Endothelial cell of hepatic sinusoid (primary cell): ENCODE measurements around the gene RHBDD1.

Source experiments
- in situ Hi-C: cut with HindIII; loops from 2 replicates; pipeline ENCODE4 v1.10.0; 2017; ENCODE audit warnings: low sequenced_read_pairs

The RHBDD1 gene

GRCh38 chr2:226799211-226799975 is 36.5 kb upstream of the RHBDD1 start, which contains the start of gene IRS1:
IRS1 (minus strand) TSS chr2:226799820; CDS start chr2:226798738, 1,082 bp downstream.
- in situ Hi-C loops: no loop called here

- in situ Hi-C loops: no loop called here
Measured at GRCh38 chr2:226799976-226800940, 35.6 kb upstream of the RHBDD1 start.

- in situ Hi-C loops: no loop called here
Measured at GRCh38 chr2:226800941-226801784, 34.7 kb upstream of the RHBDD1 start.

GRCh38 chr2:226802573-226802972 is 33.3 kb upstream of the RHBDD1 start:
- in situ Hi-C loops: no loop called here

GRCh38 chr2:226803410-226803809 is 32.4 kb upstream of the RHBDD1 start:
- in situ Hi-C loops: no loop called here

- in situ Hi-C loops: no loop called here
Measured at GRCh38 chr2:226813148-226813701, 22.6 kb upstream of the RHBDD1 start.

- in situ Hi-C loops: no loop called here
Measured at GRCh38 chr2:226818930-226819329, 16.9 kb upstream of the RHBDD1 start.

GRCh38 chr2:226825056-226825455 is 10.8 kb upstream of the RHBDD1 start:
- in situ Hi-C loops: no loop called here

GRCh38 chr2:226828191-226828590 is 7.7 kb upstream of the RHBDD1 start:
- in situ Hi-C loops: no loop called here

- in situ Hi-C loops: no loop called here
Measured at GRCh38 chr2:226829721-226830631, 5.9 kb upstream of the RHBDD1 start.

GRCh38 chr2:226831266-226831665 is 4.6 kb upstream of the RHBDD1 start:
- in situ Hi-C loops: no loop called here

GRCh38 chr2:226832061-226832460 is 3.8 kb upstream of the RHBDD1 start:
- in situ Hi-C loops: no loop called here

GRCh38 chr2:226834880-226835279 is 974 bp upstream of the RHBDD1 start:
- in situ Hi-C loops: loop anchor here (5.0 kb wide), 1 partner anchor 1163 kb away; no protein-coding TSS in a partner anchor

- in situ Hi-C loops: loop anchor here (5.0 kb wide), 1 partner anchor 1163 kb away; no protein-coding TSS in a partner anchor
Measured at GRCh38 chr2:226835420-226835795, 446 bp upstream of the RHBDD1 start.

- in situ Hi-C loops: loop anchor here (5.0 kb wide), 1 partner anchor 1164 kb away; no protein-coding TSS in a partner anchor
Measured at GRCh38 chr2:226836548-226836885, 663 bp downstream of the RHBDD1 start.

- in situ Hi-C loops: loop anchor here (5.0 kb wide), 1 partner anchor 1165 kb away; no protein-coding TSS in a partner anchor
Measured at GRCh38 chr2:226837334-226837733, 1.5 kb downstream of the RHBDD1 start.

- in situ Hi-C loops: loop anchor here (5.0 kb wide), 1 partner anchor 1166 kb away; no protein-coding TSS in a partner anchor
Measured at GRCh38 chr2:226837787-226838603, 2.1 kb downstream of the RHBDD1 start.

- in situ Hi-C loops: loop anchor here (5.0 kb wide), 1 partner anchor 1166 kb away; no protein-coding TSS in a partner anchor
Measured at GRCh38 chr2:226838722-226839121, 2.9 kb downstream of the RHBDD1 start.
